T-helper 17 cell (primary cell): ENCODE results near the gene EFCAB9. TPM values are rescaled to one million over a fixed set of nuclear protein-coding genes. Genes with fewer than 3 reads are reported as not detected.
A peak's percentile ranks its signal among the peaks of the same experiment; 100 is the strongest.
"Not testable (repeated sequence)": the region's sequence is repeated elsewhere in the genome, so short reads cannot be mapped to it uniquely, and the experiment has no call there.

Source experiments
- ATAC-seq: fragments of 150-1000 bp; cut with Tn5 transposase; 2 replicates; pipeline ENCODE4 v1.10.0; 2021; ENCODE audit warnings: mild to moderate bottlenecking, moderate library complexity
- DNase-seq, 3 donors: peaks; one replicate each; pipeline versions ENCODE4 v3.0.0 to v3.0.0-alpha.2; 2020 to 2021
- H3K9me3 ChIP-seq: one replicate; pipeline ENCODE4 v1.7.0; 2013; ENCODE audit warnings: low read length, mild to moderate bottlenecking; ENCODE audit not compliant: control insufficient read depth, poor library complexity, severe bottlenecking
- H3K27ac Mint-ChIP-seq: one replicate; pipeline ENCODE4 v1.8.0; 2022; ENCODE audit warnings: mild to moderate bottlenecking, moderate library complexity, mixed read lengths
- H3K27me3 Mint-ChIP-seq: one replicate; pipeline ENCODE4 v1.8.0; 2022; ENCODE audit warnings: mixed read lengths
- H3K36me3 Mint-ChIP-seq: one replicate; pipeline ENCODE4 v1.8.0; 2022; ENCODE audit warnings: low read depth, mixed read lengths
- H3K4me1 Mint-ChIP-seq: one replicate; pipeline ENCODE4 v1.8.0; 2022; ENCODE audit warnings: mild to moderate bottlenecking, mixed read lengths
- H3K4me3 Mint-ChIP-seq: one replicate; pipeline ENCODE4 v1.8.0; 2022; ENCODE audit warnings: mild to moderate bottlenecking, moderate library complexity, mixed read lengths
- total RNA-seq, 4 donors: library from RNA in 2 of 4; stranded (reverse) in 2 of 4; gene quantifications; one replicate each; pipeline ENCODE4 v1.2.3 and lab custom pipeline; 2022 to 2026

EFCAB9 gene
- not detected for total RNA-seq
- total RNA-seq (lab: John Stamatoyannopoulos, UW) = 0 reads per million in 2 donors

GRCh38 chr5:172193872-172194271 is at the start of gene EFCAB9:
TSS of gene EFCAB9 (plus strand) at chr5:172194172. CDS start at chr5:172194173, 1 bp downstream.
- DNase-seq (no peak), ATAC-seq (no peak)
- Mint-ChIP-seq H3K4me1 (no peaks in the 10 kb centered on the region), H3K36me3 (no peaks in the 10 kb centered on the region), H3K27ac (no peak within 1 kb of the TSS), H3K27me3 (no peaks in the 10 kb centered on the region), H3K4me3 (no peak within 1 kb of the TSS)
- no peaks in the 10 kb centered on the region for H3K9me3 ChIP-seq

DNA sequence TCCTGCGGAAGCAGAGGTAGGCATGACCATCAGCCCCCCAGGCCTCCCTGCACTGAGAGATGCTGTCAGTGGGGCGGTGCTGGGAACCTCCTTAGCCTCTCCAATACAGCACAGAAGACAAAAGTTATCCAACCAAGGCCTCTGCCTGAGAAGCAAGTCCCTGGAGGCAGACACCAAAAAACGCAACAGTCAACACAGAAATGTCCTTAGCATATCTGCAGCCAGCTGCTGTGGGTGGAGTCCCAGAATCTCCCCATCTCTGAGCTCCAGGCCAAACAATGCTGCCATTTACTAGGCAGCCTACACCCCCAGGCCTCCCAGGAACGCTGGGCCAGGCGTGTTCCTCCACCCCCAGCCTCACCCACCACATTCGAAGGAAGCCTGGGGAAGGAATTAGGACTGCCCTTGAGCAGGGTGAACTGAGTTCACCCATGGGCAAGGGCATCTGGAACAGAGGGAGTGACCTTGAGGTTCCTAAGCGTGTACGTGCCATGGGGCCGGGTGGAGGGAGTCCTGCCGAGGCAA is 49.6 kb upstream of the EFCAB9 start:
- ATAC-seq = peak; percentile 32
- no peak for DNase-seq
- Mint-ChIP-seq H3K4me1 (peaks cover 63% of the 10 kb centered on the region), H3K27ac (peak overlapping the region; percentile 95), H3K36me3 (peaks cover 2% of the 10 kb centered on the region), H3K4me3 (no peak overlapping the region), H3K27me3 (no peaks in the 10 kb centered on the region)
- H3K9me3 ChIP-seq = no peaks in the 10 kb centered on the region

DNA sequence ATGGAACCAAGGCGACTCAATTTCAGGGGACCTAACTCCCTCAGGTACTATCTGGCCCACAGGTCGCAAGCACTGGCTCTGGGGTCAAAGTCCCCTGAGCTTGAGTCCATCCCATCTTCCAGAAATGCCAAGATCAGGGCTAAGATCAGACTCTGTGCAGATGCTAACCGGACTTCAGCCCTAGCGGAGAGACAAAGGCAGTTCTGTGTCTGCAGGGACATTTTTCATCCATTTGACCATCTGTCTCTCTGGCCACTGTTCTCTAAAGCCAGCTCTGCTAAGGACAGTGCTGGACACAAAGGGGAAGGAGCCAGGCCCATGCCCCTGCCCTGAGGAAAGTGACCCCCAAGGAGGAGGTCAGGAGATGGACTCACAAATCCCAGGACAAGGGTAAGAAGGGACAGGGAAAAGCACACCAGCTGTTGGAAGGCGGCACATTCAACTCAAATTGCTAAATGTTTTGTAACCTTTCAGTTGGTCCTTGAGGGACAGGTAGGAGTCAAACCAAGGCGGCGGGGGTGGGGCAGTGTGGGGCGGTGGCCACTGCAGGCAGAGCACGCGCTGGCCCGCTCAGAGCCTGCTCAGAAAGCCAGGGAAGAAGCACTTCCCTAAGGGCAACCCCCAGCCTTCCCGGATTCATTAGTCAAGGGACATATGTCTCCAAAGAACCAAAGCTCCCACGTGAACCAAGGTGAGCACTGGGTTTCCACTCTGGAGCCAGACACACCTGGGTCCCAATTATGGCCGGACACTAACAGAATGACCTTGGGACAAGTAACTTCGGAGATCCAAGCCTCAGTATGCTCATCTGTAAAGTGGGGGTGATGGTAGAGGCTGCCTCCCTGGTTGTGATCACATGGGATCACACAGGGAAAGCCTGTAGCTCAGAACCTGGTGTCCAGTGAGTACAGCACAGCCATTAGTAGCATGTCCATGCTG is 48.8 kb upstream of the EFCAB9 start:
- Mint-ChIP-seq H3K4me1 (peaks cover 55% of the 10 kb centered on the region), H3K27ac (peak overlapping the region; percentile 95), H3K36me3 (peaks cover 2% of the 10 kb centered on the region), H3K4me3 (peak overlapping the region; percentile 43), H3K27me3 (no peaks in the 10 kb centered on the region)
- DNase-seq (no peak), ATAC-seq (no peak)
- no peaks in the 10 kb centered on the region for H3K9me3 ChIP-seq

DNA sequence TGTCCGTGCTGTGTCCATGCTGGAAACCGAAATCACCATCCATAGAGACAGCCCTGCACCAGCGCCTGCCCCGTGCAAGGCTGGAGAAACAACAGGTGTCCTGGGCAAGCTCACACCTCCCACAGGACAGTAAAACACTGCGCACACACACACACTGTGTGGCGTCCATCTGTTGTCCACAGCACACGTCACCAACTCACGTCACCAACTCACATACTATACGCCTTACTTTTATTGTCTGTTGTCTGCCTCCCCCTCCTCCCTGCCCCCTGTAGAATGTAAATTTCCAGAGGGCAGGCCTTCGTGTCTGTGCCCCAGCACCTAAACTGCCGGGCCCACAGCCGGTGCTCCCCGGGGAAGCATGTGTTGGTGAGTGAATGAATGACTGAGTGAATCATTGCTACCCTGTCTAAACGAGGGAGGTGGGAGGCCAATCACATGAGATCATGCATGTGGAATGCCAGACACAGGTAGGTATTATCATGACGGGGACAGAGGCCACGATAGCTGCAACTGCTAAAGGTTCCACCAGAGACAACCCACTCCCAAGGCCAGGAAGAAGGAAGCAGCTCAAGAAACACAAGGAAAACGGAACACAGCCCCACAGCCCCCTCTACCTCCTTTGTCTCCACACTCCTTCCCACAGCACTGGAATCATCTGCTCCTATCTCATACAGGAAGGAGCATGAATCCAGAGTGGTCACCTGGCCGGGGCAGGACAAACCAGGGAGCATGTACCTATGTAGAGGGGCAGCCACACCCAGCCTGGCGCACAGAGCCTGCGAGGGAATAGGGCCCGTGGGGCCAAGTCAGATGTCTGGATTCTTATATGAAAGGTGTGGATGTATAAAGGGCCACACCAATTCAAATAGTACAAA is 47.9 kb upstream of the EFCAB9 start:
- peaks cover 2% of the 10 kb centered on the region for H3K36me3 Mint-ChIP-seq

GRCh38 chr5:172146748-172147092 is 47.3 kb upstream of the EFCAB9 start:
- peaks cover 63% of the 10 kb centered on the region for H3K4me1 Mint-ChIP-seq
- peak overlapping the region; percentile 57 for H3K4me3 Mint-ChIP-seq
- peaks cover 4% of the 10 kb centered on the region for H3K36me3 Mint-ChIP-seq

More for the DNA sequence above, 47.9 kb upstream of the EFCAB9 start:
- H3K9me3 ChIP-seq = no peaks in the 10 kb centered on the region
- Mint-ChIP-seq H3K4me1 (peaks cover 59% of the 10 kb centered on the region), H3K4me3 (peak overlapping the region; percentile 12), H3K27me3 (no peaks in the 10 kb centered on the region), H3K27ac (peak overlapping the region; percentile 95)
- DNase-seq (no peak), ATAC-seq (no peak)

DNA sequence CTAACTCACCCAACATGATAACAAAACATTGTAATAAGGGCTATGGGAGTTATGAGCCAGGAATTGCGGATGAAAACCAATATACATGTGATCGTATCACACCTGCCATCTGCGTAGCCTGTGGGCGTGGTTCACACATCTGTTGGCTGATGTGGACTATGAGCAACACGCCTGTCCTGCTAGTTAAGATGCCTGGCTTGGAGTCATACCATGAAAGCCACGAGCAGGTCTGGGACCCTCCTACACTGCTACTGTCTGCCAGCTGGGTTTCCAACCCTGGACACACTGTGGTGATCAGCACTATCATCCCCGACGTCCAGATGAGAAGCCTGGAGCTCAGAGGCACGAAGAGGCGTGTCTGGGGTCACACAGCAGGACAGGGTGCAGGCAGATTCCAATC is 46.1 kb upstream of the EFCAB9 start:
- Mint-ChIP-seq H3K4me1 (peaks cover 59% of the 10 kb centered on the region), H3K36me3 (peaks cover 9% of the 10 kb centered on the region), H3K4me3 (no peak overlapping the region), H3K27me3 (no peaks in the 10 kb centered on the region), H3K27ac (peak overlapping the region; percentile 95)
- no peaks in the 10 kb centered on the region for H3K9me3 ChIP-seq
- no peak for DNase-seq
- ATAC-seq = no peak

More at GRCh38 chr5:172146748-172147092, 47.3 kb upstream of the EFCAB9 start:
- Mint-ChIP-seq H3K27me3 (no peaks in the 10 kb centered on the region), H3K27ac (peak overlapping the region; percentile 95)
- no peak for ATAC-seq
- no peaks in the 10 kb centered on the region for H3K9me3 ChIP-seq
- no peak for DNase-seq

GRCh38 chr5:172148381-172148780 is 45.6 kb upstream of the EFCAB9 start:
- ATAC-seq = no peak
- DNase-seq = no peak
- H3K4me3 Mint-ChIP-seq = no peak overlapping the region
- peaks cover 9% of the 10 kb centered on the region for H3K36me3 Mint-ChIP-seq
- no peak overlapping the region for H3K27ac Mint-ChIP-seq
- H3K27me3 Mint-ChIP-seq = no peaks in the 10 kb centered on the region
- H3K4me1 Mint-ChIP-seq = peaks cover 58% of the 10 kb centered on the region
- no peaks in the 10 kb centered on the region for H3K9me3 ChIP-seq

DNA sequence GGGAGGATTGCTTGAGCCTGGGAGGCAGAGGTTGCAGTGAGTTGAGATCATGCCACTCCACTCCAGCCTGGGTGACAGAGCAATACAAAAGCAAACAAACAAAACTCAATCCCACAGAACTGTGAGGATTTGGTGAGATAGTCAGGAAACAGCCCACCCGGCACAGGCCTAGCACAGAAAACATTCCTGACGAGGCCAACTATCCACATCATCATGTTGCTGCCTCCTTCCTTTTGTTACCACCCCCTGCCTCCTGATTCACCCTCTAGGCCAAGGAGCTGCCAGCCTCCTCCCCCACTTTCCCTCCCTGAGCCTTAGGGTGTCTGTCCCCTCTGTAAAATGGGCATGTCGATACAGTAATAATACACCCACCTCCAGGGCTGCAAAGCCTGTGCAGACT is 44.9 kb upstream of the EFCAB9 start:
- DNase-seq (no peak), ATAC-seq (no peak)
- peak overlapping the region; percentile 1 for H3K4me3 Mint-ChIP-seq
- H3K36me3 Mint-ChIP-seq = peaks cover 12% of the 10 kb centered on the region
- peaks cover 59% of the 10 kb centered on the region for H3K4me1 Mint-ChIP-seq
- no peaks in the 10 kb centered on the region for H3K9me3 ChIP-seq
- H3K27ac Mint-ChIP-seq = peak overlapping the region; percentile 94
- no peaks in the 10 kb centered on the region for H3K27me3 Mint-ChIP-seq

DNA sequence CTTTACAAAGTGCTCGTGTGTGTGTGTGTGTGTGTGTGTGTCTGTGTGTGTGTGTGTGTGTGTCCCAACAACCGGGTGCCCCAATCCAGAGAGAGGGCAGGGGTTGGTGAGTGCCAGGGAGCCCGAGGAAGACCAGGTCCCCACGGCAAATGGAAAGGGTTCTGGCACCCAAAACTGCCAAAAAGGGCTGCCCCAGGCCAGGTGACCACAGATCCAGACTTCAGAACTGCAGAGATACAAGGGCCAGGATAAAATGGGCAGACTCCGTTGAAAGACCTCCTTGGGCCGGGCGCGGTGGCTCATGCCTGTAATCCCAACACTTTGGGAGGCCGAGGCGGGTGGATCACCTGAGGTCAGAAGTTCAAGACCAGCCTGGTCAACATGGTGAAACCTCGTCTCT is 44.5 kb upstream of the EFCAB9 start:
- not testable (repeated sequence) for DNase-seq, ATAC-seq, H3K27me3 Mint-ChIP-seq, H3K9me3 ChIP-seq
- H3K27ac Mint-ChIP-seq = peak overlapping the region; percentile 94
- H3K4me3 Mint-ChIP-seq = peak overlapping the region; percentile 52
- H3K4me1 Mint-ChIP-seq = peaks cover 59% of the 10 kb centered on the region
- H3K36me3 Mint-ChIP-seq = peaks cover 12% of the 10 kb centered on the region

GRCh38 chr5:172150514-172151425 is 43.2 kb upstream of the EFCAB9 start:
- peak; percentile 74 for ATAC-seq
- no peaks in the 10 kb centered on the region for H3K9me3 ChIP-seq
- Mint-ChIP-seq H3K27me3 (no peaks in the 10 kb centered on the region), H3K36me3 (peaks cover 12% of the 10 kb centered on the region), H3K4me3 (peak overlapping the region; percentile 79), H3K4me1 (peaks cover 59% of the 10 kb centered on the region), H3K27ac (peak overlapping the region; percentile 94)
- DNase-seq = no peak

DNA sequence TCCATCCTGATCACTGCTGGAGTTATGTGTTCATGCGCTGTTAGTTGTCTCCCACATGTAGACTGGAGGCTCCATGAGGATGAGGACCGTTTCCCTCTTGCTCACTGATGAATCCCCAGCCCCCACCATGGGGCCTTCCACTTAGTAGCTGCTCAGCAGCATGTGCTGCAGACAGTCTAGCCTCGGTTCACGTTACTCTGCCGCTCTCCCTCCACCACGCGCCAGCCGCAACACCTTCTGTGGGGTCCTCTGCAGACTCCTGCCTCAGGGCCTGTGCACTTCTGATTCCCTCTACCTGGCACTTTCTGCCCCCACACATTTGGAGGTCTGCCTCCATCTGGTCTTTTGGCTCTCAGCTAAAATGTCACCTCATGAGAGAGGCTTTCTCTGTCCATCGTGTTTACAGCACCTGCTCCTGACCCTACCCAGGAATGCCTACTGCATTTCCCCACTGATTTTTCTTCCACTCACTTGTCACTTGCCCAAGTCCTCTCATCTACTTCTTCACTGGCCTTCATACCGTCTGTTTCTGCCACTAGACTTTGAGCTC is 42.2 kb upstream of the EFCAB9 start:
- DNase-seq = no peak
- Mint-ChIP-seq H3K4me3 (peak overlapping the region; percentile 86), H3K27ac (peak overlapping the region; percentile 94), H3K4me1 (peaks cover 55% of the 10 kb centered on the region), H3K36me3 (peaks cover 14% of the 10 kb centered on the region), H3K27me3 (no peaks in the 10 kb centered on the region)
- ATAC-seq = no peak
- H3K9me3 ChIP-seq = no peaks in the 10 kb centered on the region

- H3K9me3 ChIP-seq = no peaks in the 10 kb centered on the region
- ATAC-seq = no peak
- Mint-ChIP-seq H3K27ac (peak overlapping the region; percentile 94), H3K4me3 (peak overlapping the region; percentile 31), H3K36me3 (peaks cover 15% of the 10 kb centered on the region), H3K4me1 (peaks cover 58% of the 10 kb centered on the region), H3K27me3 (no peaks in the 10 kb centered on the region)
- no peak for DNase-seq
Measured at GRCh38 chr5:172153695-172154094, 40.3 kb upstream of the EFCAB9 start.
